Nephron (organoid): ENCODE results near the gene TMEM255A.
A peak's percentile ranks its signal among the peaks of the same experiment; 100 is the strongest.

Source experiments
- H3K27ac Mint-ChIP-seq, 3 experiments: 2 replicates each; pipeline ENCODE4 v1.8.0; 2020; ENCODE audit warnings: mixed read lengths in 3 of 3, mild to moderate bottlenecking in 2 of 3, moderate library complexity in 1 of 3
- H3K27me3 Mint-ChIP-seq: 2 replicates; pipeline ENCODE4 v1.8.0; 2021; ENCODE audit warnings: low read depth, mild to moderate bottlenecking, moderate library complexity, mixed read lengths
- H3K36me3 Mint-ChIP-seq: 2 replicates; pipeline ENCODE4 v1.8.0; 2020; ENCODE audit warnings: low read depth, mixed read lengths
- H3K4me1 Mint-ChIP-seq: 2 replicates; pipeline ENCODE4 v1.8.0; 2020; ENCODE audit warnings: mixed read lengths
- H3K4me3 Mint-ChIP-seq, 3 experiments: 2 replicates each; pipeline ENCODE4 v1.8.0; 2020; ENCODE audit warnings: mild to moderate bottlenecking in 3 of 3, mixed read lengths in 3 of 3, moderate library complexity in 2 of 3
- H3K9me3 Mint-ChIP-seq: 2 replicates; pipeline ENCODE4 v1.8.0; 2020; ENCODE audit warnings: mixed read lengths
- TF ChIP-seq, protein P1 (sequence below), 3 experiments: fragments of 200-600 bp; sonication (generic); IDR thresholded peaks; one replicate each; pipeline ENCODE4 v1.5.0; 2021; ENCODE audit warnings: antibody characterized with exemption in 3 of 3; ENCODE audit not compliant: unreplicated experiment in 3 of 3

Gene TMEM255A

GRCh38 chrX:120253784-120254183 lies 57.5 kb downstream of the TMEM255A start:
- peaks cover 6% of the 10 kb centered on the region for H3K4me1 Mint-ChIP-seq
- peaks cover 32% of the 10 kb centered on the region for H3K36me3 Mint-ChIP-seq
- H3K27me3 Mint-ChIP-seq, result no peaks in the 10 kb centered on the region
- peak overlapping the region in 2 of 3 experiments; percentile 12 to 64 for H3K4me3 Mint-ChIP-seq
- H3K27ac Mint-ChIP-seq, result no peak overlapping the region
- no peaks in the 10 kb centered on the region for H3K9me3 Mint-ChIP-seq
- TF ChIP-seq, protein P1, sequence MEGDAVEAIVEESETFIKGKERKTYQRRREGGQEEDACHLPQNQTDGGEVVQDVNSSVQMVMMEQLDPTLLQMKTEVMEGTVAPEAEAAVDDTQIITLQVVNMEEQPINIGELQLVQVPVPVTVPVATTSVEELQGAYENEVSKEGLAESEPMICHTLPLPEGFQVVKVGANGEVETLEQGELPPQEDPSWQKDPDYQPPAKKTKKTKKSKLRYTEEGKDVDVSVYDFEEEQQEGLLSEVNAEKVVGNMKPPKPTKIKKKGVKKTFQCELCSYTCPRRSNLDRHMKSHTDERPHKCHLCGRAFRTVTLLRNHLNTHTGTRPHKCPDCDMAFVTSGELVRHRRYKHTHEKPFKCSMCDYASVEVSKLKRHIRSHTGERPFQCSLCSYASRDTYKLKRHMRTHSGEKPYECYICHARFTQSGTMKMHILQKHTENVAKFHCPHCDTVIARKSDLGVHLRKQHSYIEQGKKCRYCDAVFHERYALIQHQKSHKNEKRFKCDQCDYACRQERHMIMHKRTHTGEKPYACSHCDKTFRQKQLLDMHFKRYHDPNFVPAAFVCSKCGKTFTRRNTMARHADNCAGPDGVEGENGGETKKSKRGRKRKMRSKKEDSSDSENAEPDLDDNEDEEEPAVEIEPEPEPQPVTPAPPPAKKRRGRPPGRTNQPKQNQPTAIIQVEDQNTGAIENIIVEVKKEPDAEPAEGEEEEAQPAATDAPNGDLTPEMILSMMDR (IDR thresholded peaks at IDR 0.05; ENCODE audit: unreplicated experiment in 3 of 3), result no peak

DNA sequence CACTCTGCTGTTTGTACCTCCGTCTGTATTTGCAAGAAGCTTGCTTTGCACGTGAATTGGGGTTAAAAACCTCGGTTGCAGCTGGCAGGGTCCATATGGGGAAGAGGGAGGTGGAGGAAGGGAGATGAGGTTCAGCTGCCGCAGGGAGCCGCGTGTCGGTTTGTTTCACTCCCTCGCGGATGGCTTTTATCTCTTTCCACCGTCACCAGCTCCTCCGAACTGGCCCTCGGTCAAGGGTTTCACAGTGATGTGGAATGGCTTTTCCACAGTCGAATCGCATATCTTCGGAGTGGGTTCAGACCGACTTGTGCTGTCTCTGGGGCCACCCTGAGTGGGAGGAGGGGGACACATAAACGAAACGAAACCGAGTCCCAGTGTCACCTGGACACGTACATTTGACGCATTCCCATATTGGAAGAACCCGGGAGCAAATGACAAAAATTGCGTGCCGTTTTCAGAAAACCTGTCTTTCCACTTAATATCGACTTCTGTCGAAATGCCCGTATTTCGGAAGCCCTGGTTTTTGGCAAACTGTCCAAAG lies 59.7 kb downstream of the TMEM255A start:
- Mint-ChIP-seq H3K9me3 (no peaks in the 10 kb centered on the region), H3K36me3 (peaks cover 25% of the 10 kb centered on the region), H3K4me1 (peaks cover 6% of the 10 kb centered on the region), H3K4me3 (peak overlapping the region; percentile 94 to 98 (median 97)), H3K27me3 (peaks cover 10% of the 10 kb centered on the region), H3K27ac (peak overlapping the region; percentile 62 to 94 (median 93))
- TF ChIP-seq, protein P1 (IDR thresholded peaks at IDR 0.05; ENCODE audit: unreplicated experiment in 3 of 3), result no peak

- TF ChIP-seq, protein P1 (IDR thresholded peaks at IDR 0.05; ENCODE audit: unreplicated experiment in 3 of 3), result peak; percentile 49 to 65 (median 51)
- Mint-ChIP-seq H3K4me1 (peaks cover 6% of the 10 kb centered on the region), H3K36me3 (peaks cover 24% of the 10 kb centered on the region), H3K27me3 (peaks cover 10% of the 10 kb centered on the region), H3K27ac (peak within 1 kb of the TSS; percentile 62 to 94 (median 93)), H3K4me3 (peak within 1 kb of the TSS; percentile 94 to 98 (median 97)), H3K9me3 (no peaks in the 10 kb centered on the region)
Measured at GRCh38 chrX:120250522-120251271, 60.6 kb downstream of the TMEM255A start, which contains the start of gene ZBTB33. Gene ZBTB33, plus strand, starts transcription at chrX:120250812. Its CDS starts 2,604 bp downstream, at chrX:120253416.

DNA sequence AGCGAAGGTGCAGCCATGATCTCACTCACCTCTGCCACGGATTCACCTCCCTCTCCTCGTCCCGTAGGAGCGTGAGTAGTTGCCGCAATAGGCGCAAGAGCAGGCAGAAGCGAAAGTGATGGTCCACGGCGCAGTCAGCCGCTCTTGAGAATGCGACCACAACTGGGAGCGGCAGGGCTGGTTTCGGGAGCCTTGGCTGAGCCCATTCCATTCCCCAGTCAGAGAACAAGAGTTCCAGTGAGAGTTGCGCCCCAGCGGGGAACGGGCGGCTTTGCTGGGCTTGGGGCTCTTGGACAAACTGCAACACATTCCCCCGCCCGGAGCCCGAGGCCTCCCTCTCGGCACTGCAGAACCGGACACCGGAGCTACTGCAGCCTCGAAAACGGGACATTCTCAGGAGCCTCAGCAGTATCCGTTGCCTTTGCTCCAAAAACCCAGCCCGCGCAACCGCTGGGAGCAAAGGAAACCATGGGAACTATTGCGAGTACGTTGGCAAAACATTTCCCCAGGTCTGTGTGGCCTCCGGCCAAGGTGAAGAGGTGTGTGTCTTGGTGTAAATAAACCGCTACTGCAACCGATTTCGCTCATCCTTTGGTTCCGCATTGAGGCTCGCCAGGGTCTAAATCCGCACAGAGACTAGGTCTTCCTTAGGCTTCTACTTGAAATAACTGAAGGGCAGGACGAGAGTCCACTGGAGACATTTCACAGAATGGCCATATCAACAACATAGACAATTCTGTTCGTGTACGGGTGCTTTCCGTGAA lies 66.3 kb downstream of the TMEM255A start:
- Mint-ChIP-seq H3K4me3 (peak overlapping the region; percentile 90 to 96 (median 94)), H3K9me3 (peaks cover 3% of the 10 kb centered on the region), H3K27me3 (peaks cover 15% of the 10 kb centered on the region), H3K36me3 (no peaks in the 10 kb centered on the region), H3K4me1 (peaks cover 5% of the 10 kb centered on the region), H3K27ac (peak overlapping the region; percentile 60 to 95 (median 87))
- TF ChIP-seq, protein P1 (IDR thresholded peaks at IDR 0.05; ENCODE audit: unreplicated experiment in 3 of 3), result no peak

GRCh38 chrX:120244395-120244734 lies 66.9 kb downstream of the TMEM255A start:
- Mint-ChIP-seq H3K4me1 (peaks cover 5% of the 10 kb centered on the region), H3K27me3 (peaks cover 15% of the 10 kb centered on the region), H3K27ac (peak overlapping the region; percentile 60 to 95 (median 87)), H3K36me3 (no peaks in the 10 kb centered on the region), H3K4me3 (peak overlapping the region; percentile 90 to 96 (median 94)), H3K9me3 (peaks cover 3% of the 10 kb centered on the region)
- TF ChIP-seq, protein P1 (IDR thresholded peaks at IDR 0.05; ENCODE audit: unreplicated experiment in 3 of 3), result no peak
